Activated T-helper 1 cell treated with Interleukin-2 at 50 U/mL for 16 hours (primary cell): ENCODE measurements around the gene SPRR2E.
"Not testable (repeated sequence)": the region's sequence is repeated elsewhere in the genome, so short reads cannot be mapped to it uniquely, and the experiment has no call there.

ENCODE experiments used
- DNase-seq: peaks from one replicate; pipeline ENCODE4 v3.0.0-alpha.2; 2020; ENCODE audit warnings: low read depth

SPRR2E gene

GRCh38 chr1:153094426-153094825, at the start of gene SPRR2E:
SPRR2E (minus strand) TSS chr1:153094526; CDS start chr1:153093751, 775 bp downstream.
- no peak for DNase-seq

- DNase-seq, result no peak
Measured at GRCh38 chr1:153141377-153141776, 47.1 kb upstream of the SPRR2E start.

GRCh38 chr1:153140484-153140883, 46.2 kb upstream of the SPRR2E start:
- DNase-seq, result no peak

- DNase-seq, result no peak
Measured at GRCh38 chr1:153133743-153134142, 39.4 kb upstream of the SPRR2E start.

GRCh38 chr1:153133267-153133666, 38.9 kb upstream of the SPRR2E start:
- DNase-seq, result no peak

GRCh38 chr1:153128688-153129087, 34.4 kb upstream of the SPRR2E start:
- DNase-seq, result not testable (repeated sequence)

- DNase-seq, result no peak
Measured at GRCh38 chr1:153127296-153127695, 33.0 kb upstream of the SPRR2E start.

- DNase-seq, result no peak
Measured at GRCh38 chr1:153125536-153125935, 31.2 kb upstream of the SPRR2E start.

GRCh38 chr1:153123793-153124192, 29.5 kb upstream of the SPRR2E start:
- not testable (repeated sequence) for DNase-seq

GRCh38 chr1:153122831-153123421, 28.6 kb upstream of the SPRR2E start:
- no peak for DNase-seq

GRCh38 chr1:153120945-153121344, 26.6 kb upstream of the SPRR2E start:
- no peak for DNase-seq

- no peak for DNase-seq
Measured at GRCh38 chr1:153119491-153119971, 25.2 kb upstream of the SPRR2E start.

GRCh38 chr1:153115264-153115663, 20.9 kb upstream of the SPRR2E start:
- DNase-seq, result not testable (repeated sequence)

- no peak for DNase-seq
Measured at GRCh38 chr1:153113416-153113815, 19.1 kb upstream of the SPRR2E start, which contains the start of gene SPRR2F. SPRR2F (minus strand) TSS chr1:153113516; CDS start chr1:153112733, 783 bp downstream.

- not testable (repeated sequence) for DNase-seq
Measured at GRCh38 chr1:153112454-153112853, 18.1 kb upstream of the SPRR2E start.

- no peak for DNase-seq
Measured at GRCh38 chr1:153100245-153100644, 5.9 kb upstream of the SPRR2E start.

GRCh38 chr1:153099461-153100045, 5.2 kb upstream of the SPRR2E start:
- DNase-seq, result no peak

- DNase-seq, result no peak
Measured at GRCh38 chr1:153095764-153096163, 1.4 kb upstream of the SPRR2E start.

- no peak for DNase-seq
Measured at GRCh38 chr1:153087652-153088051, 6.7 kb downstream of the SPRR2E start.

- DNase-seq, result no peak
Measured at GRCh38 chr1:153081736-153082135, 12.6 kb downstream of the SPRR2E start.

- DNase-seq, result no peak
Measured at GRCh38 chr1:153072806-153073726, 21.3 kb downstream of the SPRR2E start.

GRCh38 chr1:153071511-153071910, 22.8 kb downstream of the SPRR2E start, which contains the start of gene SPRR2B:
SPRR2B (minus strand) TSS chr1:153071611; CDS start chr1:153070839, 772 bp downstream.
- no peak for DNase-seq

GRCh38 chr1:153070243-153070642, 24.1 kb downstream of the SPRR2E start:
- DNase-seq, result no peak
